K562 (cell line): ENCODE results near the gene BRCA1. TPM values are rescaled to one million over a fixed set of nuclear protein-coding genes. Genes with fewer than 3 reads are reported as not detected.

Source experiments
- ATAC-seq: fragments of 200-7000 bp; cut with Tn5 transposase; 3 replicates; pipeline ENCODE4 v1.9.1; 2020; ENCODE audit warnings: moderate library complexity
- BruUV-seq: library from RNA; stranded (reverse); fragments of 400-500 nt; replicated peaks from 2 replicates; lab custom pipeline; 2021; lab: Mats Ljungman, UMichigan
- CTCF ChIA-PET: fragments of 300-600 bp; formaldehyde crosslinking; extraction: SDS; loops from one replicate; lab custom pipeline; 2021; ENCODE audit warnings: low intra/inter-chr PET ratio; lab: Yijun Ruan, JAX
- POLR2A ChIA-PET: fragments of 300-600, 350-650 bp; sonication (Branson Sonifier 250); formaldehyde crosslinking; extraction: SDS; loops from one replicate; lab custom pipeline; 2021; ENCODE audit warnings: antibody characterized with exemption, inconsistent platforms; lab: Yijun Ruan, JAX
- DNase-seq, 4 experiments: peaks; one replicate each; pipeline versions ENCODE4 v3.0.0 to v3.0.0-alpha.2; 2011 to 2018; ENCODE audit warnings: low spot score in 3 of 4, mixed read lengths in 3 of 4; ENCODE audit errors: extremely low read depth in 1 of 4
- FAIRE-seq: peaks from 2 replicates; lab custom pipeline; 2011; peaks lifted over from hg19 to GRCh38; lab: Jason Lieb, UNC
- H2AFZ ChIP-seq: 2 replicates; pipeline ENCODE4 v1.6.0; 2011; ENCODE audit warnings: low read depth, low read length, control low read depth, inconsistent platforms
- H3K27ac ChIP-seq: fragments of 200-600 bp; 3 replicates; pipeline ENCODE4 v1.8.0; 2011; ENCODE audit warnings: low read depth, mild to moderate bottlenecking, control low read depth, inconsistent platforms, low read length, moderate library complexity, mixed read lengths; ENCODE audit errors: extremely low read depth
- H3K27me3 ChIP-seq, 2 experiments: fragments of 300-600 bp in 1 of 2; 2 replicates in 1 of 2; 3 replicates in 1 of 2; pipeline versions ENCODE4 v1.6.0 to v1.8.0; 2011; ENCODE audit warnings: inconsistent platforms in 2 of 2, low read length in 2 of 2, mild to moderate bottlenecking in 1 of 2, mixed read lengths in 1 of 2, moderate library complexity in 1 of 2; ENCODE audit not compliant: control insufficient read depth in 2 of 2, insufficient read depth in 2 of 2
- H3K36me3 ChIP-seq: fragments of 300-600 bp; 3 replicates; pipeline ENCODE4 v1.8.0; 2011; ENCODE audit warnings: mild to moderate bottlenecking, low read length, inconsistent platforms; ENCODE audit not compliant: control insufficient read depth, insufficient read depth
- H3K4me1 ChIP-seq, 2 experiments: fragments of 200-600 bp in 1 of 2; replicated peaks in 1 of 2; 2 replicates in 1 of 2; 3 replicates in 1 of 2; pipeline versions ENCODE4 v1.5.1 to v1.8.0; 2011; ENCODE audit warnings: inconsistent platforms in 2 of 2, low read length in 2 of 2, mild to moderate bottlenecking in 1 of 2, mixed read lengths in 1 of 2, moderate library complexity in 1 of 2; ENCODE audit not compliant: control insufficient read depth in 2 of 2, insufficient read depth in 2 of 2
- H3K4me2 ChIP-seq: 2 replicates; pipeline ENCODE4 v1.6.1; 2011; ENCODE audit warnings: low read length, control low read depth, inconsistent platforms, mixed read lengths; ENCODE audit not compliant: insufficient read depth
- H3K4me3 ChIP-seq: fragments of 200-600 bp; sonication (generic), shearing (Covaris generic); 2 replicates; pipeline ENCODE4 v1.5.1; 2016; ENCODE audit warnings: control low read depth, inconsistent platforms
- H3K79me2 ChIP-seq: fragments of 200-600 bp; 3 replicates; pipeline ENCODE4 v1.8.0; 2011; ENCODE audit warnings: low read length, inconsistent platforms; ENCODE audit not compliant: control insufficient read depth, insufficient read depth
- H3K9ac ChIP-seq, 2 experiments: 2 replicates each; pipeline versions ENCODE4 v1.6.0 to v1.6.1; 2011; ENCODE audit warnings: low read depth in 2 of 2, low read length in 2 of 2, control low read depth in 1 of 2, inconsistent platforms in 1 of 2, mild to moderate bottlenecking in 1 of 2, mixed read lengths in 1 of 2; ENCODE audit not compliant: insufficient read depth in 1 of 2
- H3K9me1 ChIP-seq: one replicate; pipeline ENCODE4 v1.6.0; 2011; ENCODE audit warnings: inconsistent platforms, mild to moderate bottlenecking, low read length, moderate library complexity; ENCODE audit not compliant: control insufficient read depth, insufficient read depth
- H3K9me3 ChIP-seq: replicated peaks from 2 replicates; pipeline ENCODE4 v1.5.1; 2011; ENCODE audit warnings: low read depth, low read length, inconsistent platforms; ENCODE audit not compliant: control insufficient read depth, insufficient read depth
- H4K20me1 ChIP-seq: replicated peaks from 2 replicates; pipeline ENCODE4 v1.6.1; 2011; ENCODE audit warnings: low read length, inconsistent platforms, mixed read lengths; ENCODE audit not compliant: control insufficient read depth, insufficient read depth
- CXXC5 ChIP-seq: fragments of 250-450 bp; sonication (Bioruptor Pico); IDR thresholded peaks from 2 replicates; pipeline ENCODE4 v1.8.0; 2022; ENCODE audit warnings: inconsistent platforms, mild to moderate bottlenecking, moderate library complexity
- LCOR ChIP-seq: sonication (generic); formaldehyde crosslinking; IDR thresholded peaks from 2 replicates; pipeline ENCODE4 v1.8.0; 2022; ENCODE audit warnings: mild to moderate bottlenecking, missing genetic modification reagents
- NONO ChIP-seq, 2 experiments: fragments of 200-400 bp in 1 of 2; fragments of 450-650 bp in 1 of 2; formaldehyde crosslinking in 1 of 2; IDR thresholded peaks; 2 replicates each; pipeline ENCODE4 v1.6.1; 2017; ENCODE audit warnings: low read depth in 2 of 2, mild to moderate bottlenecking in 2 of 2, moderate library complexity in 2 of 2, low read length in 1 of 2
- TCF7L2 ChIP-seq: fragments of 150-350 bp; IDR thresholded peaks from 2 replicates; pipeline ENCODE4 v1.6.1; 2016; ENCODE audit warnings: low read depth, mild to moderate bottlenecking, low read length, moderate library complexity
- ZNF717 ChIP-seq: fragments of 250-450 bp; sonication (Bioruptor Pico); IDR thresholded peaks from 2 replicates; pipeline ENCODE4 v1.5.0; 2021
- ZNF780A ChIP-seq: fragments of 250-450 bp; sonication (Bioruptor Pico); IDR thresholded peaks from 2 replicates; pipeline ENCODE4 v1.5.0; 2021; ENCODE audit warnings: mild to moderate bottlenecking
- WGBS: fragments of 100-300 bp; shearing (Covaris generic); methylation state at CpG from one replicate; pipeline ENCODE4 v1.1.6; 2016; ENCODE audit warnings: low coverage, mixed read lengths; ENCODE audit not compliant: insufficient coverage; ENCODE audit errors: missing lambda C conversion rate; 5-methylcytosine and 5-hydroxymethylcytosine counted together
- in situ Hi-C: fragments of 300-500 bp; cut with MboI; formaldehyde crosslinking; loops from 4 replicates; pipeline ENCODE4 v1.15.0; 2018; ENCODE audit warnings: inconsistent platforms, mixed read lengths
- intact Hi-C: fragments of 100-400 bp; cut with micrococcal nuclease; formaldehyde crosslinking; loops from 2 replicates; pipeline ENCODE4 v1.14.2; 2022
- polyA plus RNA-seq, 8 experiments: library from polyadenylated mRNA; depleted of rRNA in 4 of 8; stranded (reverse) in 5 of 8; unstranded in 3 of 8; fragments of >200 nt; fragmentation: Nextera tagmentation in 2 of 8; fragmentation: Illumina TruSeq in 1 of 8; extraction: Ambion mirVana in 2 of 8; extraction: Trizol in 1 of 8; gene quantifications; 2 replicates each; pipeline versions ENCODE4 v1.2.1 to v1.2.3, GENCODE V29; 2011 to 2014; ENCODE audit warnings: inconsistent platforms in 1 of 8, missing spikeins in 1 of 8
- total RNA-seq, 7 experiments: library from RNA; depleted of rRNA in 6 of 7; stranded (reverse); fragments of >200 nt in 6 of 7; fragmentation: Illumina TruSeq in 2 of 7; extraction: Trizol in 2 of 7; gene quantifications; 2 replicates each; pipeline versions ENCODE4 v1.2.1 to v1.2.3, GENCODE V29; 2011 to 2021; ENCODE audit warnings: low replicate concordance in 1 of 7
- TF ChIP-seq, protein P1 (sequence below): fragments of 450-650 bp; IDR thresholded peaks from 2 replicates; pipeline ENCODE4 v1.6.1; 2016; ENCODE audit warnings: low read depth, mild to moderate bottlenecking, moderate library complexity
- TF ChIP-seq, protein P2 (sequence below): fragments of 450-650 bp; IDR thresholded peaks from 2 replicates; pipeline ENCODE4 v1.6.1; 2014; ENCODE audit warnings: low read depth, mild to moderate bottlenecking, moderate library complexity, borderline replicate concordance

The BRCA1 gene
- total and polyA plus RNA-seq, 9 of the 15 experiments (the other 6 are each of a cell fraction or from before 2014, with no cell fraction given) = 25.9 to 95.3 (median 62.3) TPM

GRCh38 chr17:43151880-43152456, 26.8 kb upstream of the BRCA1 start:
- H3K4me3 ChIP-seq = no peak overlapping the region
- FAIRE-seq (no peak), ATAC-seq (no peak), DNase-seq (no peak)
- H3K27me3 ChIP-seq = no peaks in the 10 kb centered on the region
- no peaks in the 10 kb centered on the region for H3K9me1 ChIP-seq
- H3K27ac ChIP-seq = no peak overlapping the region
- intact Hi-C loops (no loop called here), in situ Hi-C loops (no loop called here)
- peaks cover 6% of the 10 kb centered on the region; the same call in 1 of the 2 replicates for H3K9me3 ChIP-seq
- H4K20me1 ChIP-seq = no peaks in the 10 kb centered on the region
- H3K4me2 ChIP-seq = no peak overlapping the region
- ChIA-PET POLR2A (interaction anchor here (1.8 kb wide), 1 partner anchor 164 kb away, joined by 4 read pairs; no protein-coding TSS in a partner anchor), CTCF (interaction anchor here (0.7 kb wide), 1 partner anchor 137 kb away, joined by 3 read pairs; no protein-coding TSS in a partner anchor)
- peaks cover 2% of the 10 kb centered on the region; the same call in 1 of the 3 replicates for H3K36me3 ChIP-seq
- no peaks in the 10 kb centered on the region for H3K79me2 ChIP-seq
- peaks cover 0 to 9% of the 10 kb centered on the region in 2 experiments; a peak in 3 of 5 replicates for H3K4me1 ChIP-seq
- BruUV-seq = no TSS peak
- no peak overlapping the region for H3K9ac ChIP-seq
- WGBS = 85% methylated on average over 3 of the region's 3 CpGs
- no peak for TF ChIP-seq NONO (IDR thresholded peaks at IDR 0.05; ENCODE audit: low read depth in 2 of 2, low read length in 1 of 2)
- no peak for TF ChIP-seq CXXC5
- TF ChIP-seq, protein P1, sequence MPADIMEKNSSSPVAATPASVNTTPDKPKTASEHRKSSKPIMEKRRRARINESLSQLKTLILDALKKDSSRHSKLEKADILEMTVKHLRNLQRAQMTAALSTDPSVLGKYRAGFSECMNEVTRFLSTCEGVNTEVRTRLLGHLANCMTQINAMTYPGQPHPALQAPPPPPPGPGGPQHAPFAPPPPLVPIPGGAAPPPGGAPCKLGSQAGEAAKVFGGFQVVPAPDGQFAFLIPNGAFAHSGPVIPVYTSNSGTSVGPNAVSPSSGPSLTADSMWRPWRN = no peak
- no peak for TF ChIP-seq TCF7L2
- TF ChIP-seq ZNF780A (CRISPR knock-in tag) = no peak
- TF ChIP-seq, protein P2, sequence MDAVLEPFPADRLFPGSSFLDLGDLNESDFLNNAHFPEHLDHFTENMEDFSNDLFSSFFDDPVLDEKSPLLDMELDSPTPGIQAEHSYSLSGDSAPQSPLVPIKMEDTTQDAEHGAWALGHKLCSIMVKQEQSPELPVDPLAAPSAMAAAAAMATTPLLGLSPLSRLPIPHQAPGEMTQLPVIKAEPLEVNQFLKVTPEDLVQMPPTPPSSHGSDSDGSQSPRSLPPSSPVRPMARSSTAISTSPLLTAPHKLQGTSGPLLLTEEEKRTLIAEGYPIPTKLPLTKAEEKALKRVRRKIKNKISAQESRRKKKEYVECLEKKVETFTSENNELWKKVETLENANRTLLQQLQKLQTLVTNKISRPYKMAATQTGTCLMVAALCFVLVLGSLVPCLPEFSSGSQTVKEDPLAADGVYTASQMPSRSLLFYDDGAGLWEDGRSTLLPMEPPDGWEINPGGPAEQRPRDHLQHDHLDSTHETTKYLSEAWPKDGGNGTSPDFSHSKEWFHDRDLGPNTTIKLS = no peak
- TF ChIP-seq ZNF717 = no peak
- no peak for TF ChIP-seq LCOR
- no peak overlapping the region for H2AFZ ChIP-seq
